ENCODE results near the gene KIF5A. TPM values are rescaled to one million over a fixed set of nuclear protein-coding genes. Genes with fewer than 3 reads are reported as not detected.

KIF5A gene
- total RNA-seq, 2 experiments from 2014 or later = 1.2 to 1.3 TPM

DNA sequence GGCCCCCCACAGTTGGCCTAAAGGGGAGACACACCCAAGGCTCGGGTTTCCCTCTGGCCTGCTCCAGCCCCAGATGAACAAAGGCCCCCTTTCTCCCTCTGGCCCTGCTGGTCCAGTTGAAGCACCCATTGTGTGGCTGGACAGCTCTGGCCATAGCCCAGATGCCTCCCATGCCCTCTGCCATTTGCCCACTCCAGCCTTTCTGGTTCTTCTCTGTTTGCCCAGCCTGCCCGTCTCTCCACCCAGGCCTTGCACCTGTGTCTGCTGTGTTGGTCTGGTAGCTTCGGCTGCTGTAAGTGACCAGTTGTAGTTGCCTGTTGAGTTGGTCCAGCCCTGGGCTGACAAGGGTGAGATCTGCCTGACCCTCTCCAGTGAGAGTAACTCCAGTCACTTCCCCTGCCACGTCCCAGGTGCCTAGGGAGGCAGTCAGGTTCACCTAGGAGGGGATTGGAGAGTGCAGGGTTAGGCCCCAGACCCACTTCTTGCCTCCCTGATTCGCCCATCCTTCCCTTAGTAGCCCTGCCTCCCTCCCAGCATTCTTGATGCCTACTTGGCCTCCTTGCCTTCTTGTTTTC lies 80.1 kb downstream of the KIF5A start:
- intact Hi-C loops (cut with micrococcal nuclease) = loop anchor here (5.0 kb wide), 1 partner anchor 62 kb away; the partner anchor contains the start of gene OS9
- TF ChIP-seq, protein P1, sequence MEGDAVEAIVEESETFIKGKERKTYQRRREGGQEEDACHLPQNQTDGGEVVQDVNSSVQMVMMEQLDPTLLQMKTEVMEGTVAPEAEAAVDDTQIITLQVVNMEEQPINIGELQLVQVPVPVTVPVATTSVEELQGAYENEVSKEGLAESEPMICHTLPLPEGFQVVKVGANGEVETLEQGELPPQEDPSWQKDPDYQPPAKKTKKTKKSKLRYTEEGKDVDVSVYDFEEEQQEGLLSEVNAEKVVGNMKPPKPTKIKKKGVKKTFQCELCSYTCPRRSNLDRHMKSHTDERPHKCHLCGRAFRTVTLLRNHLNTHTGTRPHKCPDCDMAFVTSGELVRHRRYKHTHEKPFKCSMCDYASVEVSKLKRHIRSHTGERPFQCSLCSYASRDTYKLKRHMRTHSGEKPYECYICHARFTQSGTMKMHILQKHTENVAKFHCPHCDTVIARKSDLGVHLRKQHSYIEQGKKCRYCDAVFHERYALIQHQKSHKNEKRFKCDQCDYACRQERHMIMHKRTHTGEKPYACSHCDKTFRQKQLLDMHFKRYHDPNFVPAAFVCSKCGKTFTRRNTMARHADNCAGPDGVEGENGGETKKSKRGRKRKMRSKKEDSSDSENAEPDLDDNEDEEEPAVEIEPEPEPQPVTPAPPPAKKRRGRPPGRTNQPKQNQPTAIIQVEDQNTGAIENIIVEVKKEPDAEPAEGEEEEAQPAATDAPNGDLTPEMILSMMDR (IDR thresholded peaks at IDR 0.05) = no peak
- Mint-ChIP-seq H3K4me1 (ENCODE audit: low read depth) (peaks cover 18% of the 10 kb centered on the region), H3K36me3 (ENCODE audit: low read depth) (no peaks in the 10 kb centered on the region), H3K4me3 (no peak overlapping the region), H3K27me3 (peaks cover 79% of the 10 kb centered on the region), H3K27ac (no peak overlapping the region), H3K9me3 (no peaks in the 10 kb centered on the region)
- POLR2A ChIA-PET = no interaction called here
- no peak for DNase-seq
- ATAC-seq = no peak
- CTCF ChIA-PET = interaction anchor here (1.0 to 4.9 kb wide), 5 partner anchors 8 to 47 kb away, joined by 3 to 28 read pairs (median 6); no protein-coding TSS in a partner anchor

DNA sequence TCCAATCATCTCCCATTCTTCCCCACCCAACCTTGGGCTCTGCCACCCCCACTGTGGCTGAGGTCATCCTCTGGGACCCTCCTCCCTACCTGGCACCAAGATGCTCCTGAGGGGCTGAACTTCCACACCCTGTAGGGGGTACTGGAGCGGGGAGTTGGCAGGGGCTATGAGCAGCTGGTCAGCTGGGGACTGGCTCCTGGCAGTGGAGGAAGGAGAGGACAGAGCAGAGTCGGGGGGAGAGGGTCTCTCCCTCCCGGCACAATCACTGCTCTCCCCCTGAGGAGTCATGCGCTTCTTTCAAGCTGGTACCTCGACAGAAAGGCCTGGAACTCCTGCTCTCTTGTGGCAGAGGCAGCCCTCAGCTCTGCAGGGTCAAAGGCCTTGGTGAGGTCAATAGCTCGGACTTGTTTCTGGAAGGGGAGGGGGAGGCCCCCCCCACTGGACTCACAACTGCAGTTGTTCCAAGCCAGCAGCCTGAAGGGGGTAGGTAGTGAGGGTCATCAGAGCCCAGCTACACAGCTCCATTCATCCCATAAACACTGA lies 81.1 kb downstream of the KIF5A start:
- no peaks in the 10 kb centered on the region for H3K9me3 Mint-ChIP-seq
- no peak for DNase-seq
- POLR2A ChIA-PET = interaction anchor here (0.6 kb wide), 1 partner anchor 115 kb away, joined by 3 read pairs; no protein-coding TSS in a partner anchor
- CTCF ChIA-PET = interaction anchor here (1.2 to 4.9 kb wide), 3 partner anchors 8 to 48 kb away, joined by 3 to 28 read pairs (median 8); no protein-coding TSS in a partner anchor
- H3K36me3 Mint-ChIP-seq (ENCODE audit: low read depth) = no peaks in the 10 kb centered on the region
- H3K4me3 Mint-ChIP-seq = no peak overlapping the region
- intact Hi-C loops (cut with micrococcal nuclease) = no loop called here
- TF ChIP-seq, protein P1 (IDR thresholded peaks at IDR 0.05) = no peak
- H3K27ac Mint-ChIP-seq = no peak overlapping the region
- H3K27me3 Mint-ChIP-seq = peaks cover 72% of the 10 kb centered on the region
- ATAC-seq = no peak
- peaks cover 18% of the 10 kb centered on the region for H3K4me1 Mint-ChIP-seq (ENCODE audit: low read depth)

DNA sequence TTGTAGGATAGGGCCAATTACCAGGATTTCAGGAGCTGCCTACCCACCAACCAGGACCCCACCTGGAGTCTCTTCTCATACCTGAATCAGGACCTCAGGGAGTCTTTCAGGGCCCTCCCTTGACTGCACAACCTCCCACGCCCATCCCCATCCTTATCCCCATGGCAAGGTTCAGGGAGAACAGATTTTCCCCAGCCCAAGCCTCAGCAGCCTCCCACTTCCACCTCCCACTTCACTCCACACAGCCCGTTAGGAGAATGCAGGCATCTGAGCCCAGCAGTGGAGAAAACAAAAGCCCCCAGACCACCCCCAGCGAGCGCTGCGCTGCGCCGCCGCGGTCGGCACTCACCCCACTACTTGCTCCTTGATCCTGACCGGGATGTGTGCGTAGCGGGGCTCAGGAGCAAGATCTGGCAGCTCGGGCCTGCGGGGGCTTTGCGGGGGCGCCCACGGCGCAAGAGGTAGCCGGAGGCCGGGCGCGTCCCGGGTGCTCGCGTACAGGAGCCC lies 81.8 kb downstream of the KIF5A start:
- Mint-ChIP-seq H3K27me3 (peaks cover 65% of the 10 kb centered on the region), H3K36me3 (ENCODE audit: low read depth) (no peaks in the 10 kb centered on the region), H3K4me3 (peak overlapping the region; percentile 41), H3K27ac (no peak overlapping the region), H3K9me3 (no peaks in the 10 kb centered on the region), H3K4me1 (ENCODE audit: low read depth) (peaks cover 18% of the 10 kb centered on the region)
- ChIA-PET CTCF (interaction anchor here (1.2 to 4.9 kb wide), 3 partner anchors 9 to 48 kb away, joined by 3 to 28 read pairs (median 8); no protein-coding TSS in a partner anchor), POLR2A (no interaction called here)
- intact Hi-C loops (cut with micrococcal nuclease) = no loop called here
- TF ChIP-seq, protein P1 (IDR thresholded peaks at IDR 0.05) = no peak
- no peak for DNase-seq
- no peak for ATAC-seq

DNA sequence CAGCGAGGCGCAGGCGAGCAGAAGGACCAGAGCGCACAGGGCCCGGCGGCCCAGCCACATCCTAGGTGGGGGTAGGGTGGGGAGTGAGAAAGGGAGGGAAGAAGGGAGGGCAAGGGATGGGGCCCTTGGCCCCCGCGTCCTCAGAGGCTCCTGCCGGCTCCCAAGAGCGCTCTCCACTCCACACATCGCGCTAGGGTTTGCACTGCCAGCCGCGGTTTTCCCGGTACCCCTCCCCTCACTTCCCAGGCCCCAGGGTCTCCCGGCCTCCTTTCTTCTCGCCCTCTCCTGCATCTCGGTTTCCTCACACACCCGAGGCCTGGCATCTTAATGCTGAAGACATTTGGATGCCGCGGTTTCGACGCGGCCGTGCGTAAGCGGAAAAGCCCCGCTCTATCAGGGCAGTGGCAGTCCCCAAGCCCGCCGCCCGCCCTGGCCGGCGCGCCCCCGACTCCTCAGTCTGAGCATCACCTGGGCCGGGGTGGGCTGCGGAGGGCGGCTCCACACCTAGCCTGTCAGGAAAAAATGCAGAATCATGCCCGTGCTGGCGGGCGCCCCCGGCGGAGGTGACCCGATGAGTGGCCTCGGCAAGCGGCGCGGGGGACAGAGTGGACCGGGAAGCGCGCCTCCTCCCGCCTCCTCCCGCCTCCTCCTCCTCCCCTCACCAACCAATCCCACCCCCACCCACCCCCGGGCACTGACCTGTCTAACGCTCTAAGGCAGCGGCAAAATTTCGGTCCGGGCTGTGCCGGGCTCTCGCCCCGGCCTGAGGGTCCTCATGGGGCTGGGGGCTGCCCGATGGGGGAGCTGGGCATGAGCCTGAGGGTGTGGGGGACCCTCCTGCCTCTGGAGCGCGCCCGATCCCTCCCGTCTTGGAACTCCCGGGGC lies 82.5 kb downstream of the KIF5A start:
- ChIA-PET CTCF (interaction anchor here (0.7 to 4.9 kb wide), 11 partner anchors 10 to 110 kb away, joined by 3 to 28 read pairs (median 5); no protein-coding TSS in a partner anchor), POLR2A (no interaction called here)
- DNase-seq (peak; percentile 43), ATAC-seq (peak; percentile 34)
- no peaks in the 10 kb centered on the region for H3K9me3 Mint-ChIP-seq
- no peak overlapping the region for H3K27ac Mint-ChIP-seq
- peak overlapping the region; percentile 48 for H3K4me3 Mint-ChIP-seq
- TF ChIP-seq, protein P1 (IDR thresholded peaks at IDR 0.05) = no peak
- intact Hi-C loops (cut with micrococcal nuclease) = no loop called here
- H3K4me1 Mint-ChIP-seq (ENCODE audit: low read depth) = peaks cover 15% of the 10 kb centered on the region
- no peaks in the 10 kb centered on the region for H3K36me3 Mint-ChIP-seq (ENCODE audit: low read depth)
- H3K27me3 Mint-ChIP-seq = peaks cover 59% of the 10 kb centered on the region

Data from activated CD8-positive, alpha-beta T cell treated with anti-CD3 and anti-CD28 coated beads for 36 hours (primary cell).